Peyer's patch (tissue), 4 donors: ENCODE results near the gene CRMP1.

Experiments used
- CTCF ChIP-seq, 6 experiments: fragments of 450-650 bp in 4 of 6; fragments of 200-600 bp in 2 of 6; sonication (generic) in 1 of 6; IDR thresholded peaks; one replicate each; pipeline ENCODE4 v1.5.1; 2017 to 2019; ENCODE audit warnings: antibody characterized with exemption in 6 of 6, mild to moderate bottlenecking in 3 of 6, moderate library complexity in 1 of 6
- POLR2A ChIP-seq, 2 donors: fragments of 450-650 bp; IDR thresholded peaks; one replicate each; pipeline ENCODE4 v1.5.1; 2017; ENCODE audit warnings: antibody characterized with exemption in 2 of 2, mild to moderate bottlenecking in 2 of 2, moderate library complexity in 2 of 2

GRCh38 chr4:5787311-5787710, 105.6 kb downstream of the CRMP1 start:
- TF ChIP-seq CTCF (IDR thresholded peaks at IDR 0.05) (no peak), POLR2A (IDR thresholded peaks at IDR 0.05) (no peak)
